GM19193 (cell line): Measurements from ENCODE around the gene CACNA2D1.

ENCODE experiments used
- POLR2A ChIP-seq: IDR thresholded peaks from 4 replicates; pipeline ENCODE4 v1.6.1; 2011; ENCODE audit not compliant: insufficient read depth, insufficient read length; ENCODE audit errors: extremely low read depth

Gene CACNA2D1

GRCh38 chr7:82036146-82036886 is 407.3 kb downstream of the CACNA2D1 start:
- TF ChIP-seq POLR2A = no peak

GRCh38 chr7:82035456-82035855 is 408.1 kb downstream of the CACNA2D1 start:
- no peak for TF ChIP-seq POLR2A

GRCh38 chr7:82032901-82033300 is 410.7 kb downstream of the CACNA2D1 start:
- TF ChIP-seq POLR2A = no peak

- no peak for TF ChIP-seq POLR2A
Measured at GRCh38 chr7:82029236-82029913, 414.2 kb downstream of the CACNA2D1 start.

GRCh38 chr7:82028097-82028496 is 415.5 kb downstream of the CACNA2D1 start:
- no peak for TF ChIP-seq POLR2A

GRCh38 chr7:82021713-82022112 is 421.9 kb downstream of the CACNA2D1 start:
- no peak for TF ChIP-seq POLR2A

GRCh38 chr7:82021036-82021435 is 422.5 kb downstream of the CACNA2D1 start:
- no peak for TF ChIP-seq POLR2A

GRCh38 chr7:82019551-82020475 is 423.8 kb downstream of the CACNA2D1 start:
- no peak for TF ChIP-seq POLR2A

GRCh38 chr7:82018226-82018625 is 425.4 kb downstream of the CACNA2D1 start:
- TF ChIP-seq POLR2A = no peak

- no peak for TF ChIP-seq POLR2A
Measured at GRCh38 chr7:82017334-82017943, 426.1 kb downstream of the CACNA2D1 start.

GRCh38 chr7:82015751-82016150 is 427.8 kb downstream of the CACNA2D1 start:
- no peak for TF ChIP-seq POLR2A

GRCh38 chr7:82012453-82012852 is 431.1 kb downstream of the CACNA2D1 start:
- no peak for TF ChIP-seq POLR2A

- TF ChIP-seq POLR2A = no peak
Measured at GRCh38 chr7:82010416-82010815, 433.2 kb downstream of the CACNA2D1 start.

GRCh38 chr7:82007315-82007714 is 436.3 kb downstream of the CACNA2D1 start:
- TF ChIP-seq POLR2A = no peak

- TF ChIP-seq POLR2A = no peak
Measured at GRCh38 chr7:82005056-82005455, 438.5 kb downstream of the CACNA2D1 start.
